ENCODE data around the gene LEFTY2. TPM values are rescaled to one million over a fixed set of nuclear protein-coding genes. Genes with fewer than 3 reads are reported as not detected.

The LEFTY2 gene
- total RNA-seq, 6 experiments from 2014 or later = 0.31 TPM; not detected in 5

GRCh38 chr1:225914947-225915346, 26.1 kb downstream of the LEFTY2 start:
- Histone ChIP-seq H3K27ac (no peak overlapping the region), H3K4me3 (no peak overlapping the region), H3K9me3 (no peaks in the 10 kb centered on the region), H3K36me3 (no peaks in the 10 kb centered on the region), H3K27me3 (no peaks in the 10 kb centered on the region), H3K4me1 (peaks cover 0 to 8% (median 2%) of the 10 kb centered on the region in 4 donors)
- intact Hi-C loops (cut with DNase I) = loop anchor here in 1 of 2 donors (10.0 kb wide), 1 partner anchor 50 kb away; no protein-coding TSS in a partner anchor
- no peak for ATAC-seq
- DNase-seq = no peak
- TF ChIP-seq CTCF (IDR thresholded peaks at IDR 0.05) (no peak), POLR2A (IDR thresholded peaks at IDR 0.05) (no peak)
- WGBS (ENCODE audit: insufficient coverage, low coverage, low lambda C conversion rate, missing lambda C conversion rate) = 85% methylated on average over 2 of the region's 6 CpGs

- H3K27me3 ChIP-seq = no peaks in the 10 kb centered on the region
- no peak for DNase-seq
- intact Hi-C loops (cut with DNase I) = loop anchor here in 1 of 2 donors (10.0 kb wide), 1 partner anchor 50 kb away; no protein-coding TSS in a partner anchor
- 89% methylated on average over 3 of the region's 6 CpGs for WGBS (ENCODE audit: insufficient coverage, low coverage, low lambda C conversion rate, missing lambda C conversion rate)
- H3K4me3 ChIP-seq = no peak overlapping the region
- no peak overlapping the region for H3K27ac ChIP-seq
- no peak for TF ChIP-seq POLR2A (IDR thresholded peaks at IDR 0.05)
- no peak for TF ChIP-seq CTCF (IDR thresholded peaks at IDR 0.05)
- peaks cover 0 to 8% (median 2%) of the 10 kb centered on the region in 4 donors for H3K4me1 ChIP-seq
- no peaks in the 10 kb centered on the region for H3K9me3 ChIP-seq
- no peaks in the 10 kb centered on the region for H3K36me3 ChIP-seq
- ATAC-seq = no peak
Measured at GRCh38 chr1:225914391-225914790, 26.6 kb downstream of the LEFTY2 start.

GRCh38 chr1:225911191-225912130, 29.6 kb downstream of the LEFTY2 start:
- peak; percentile 88 to 96 (median 91) for ATAC-seq
- intact Hi-C loops (cut with DNase I) = loop anchor here in 1 of 2 donors (10.0 kb wide), 1 partner anchor 47 kb away; no protein-coding TSS in a partner anchor
- 54% methylated on average over 20 of the region's 53 CpGs for WGBS (ENCODE audit: insufficient coverage, low coverage, low lambda C conversion rate, missing lambda C conversion rate)

GRCh38 chr1:225909477-225909876, 31.5 kb downstream of the LEFTY2 start:
- no peak for ATAC-seq
- no peaks in the 10 kb centered on the region for H3K27me3 ChIP-seq
- intact Hi-C loops (cut with DNase I) = no loop called here

More at GRCh38 chr1:225911191-225912130, 29.6 kb downstream of the LEFTY2 start:
- H3K4me3 ChIP-seq = peak overlapping the region in 1 of 3 donors; percentile 20
- H3K4me1 ChIP-seq = peaks cover 0 to 8% (median 2%) of the 10 kb centered on the region in 4 donors
- no peaks in the 10 kb centered on the region for H3K36me3 ChIP-seq
- no peak for TF ChIP-seq POLR2A (IDR thresholded peaks at IDR 0.05)
- TF ChIP-seq CTCF (IDR thresholded peaks at IDR 0.05) = peak; percentile 87 to 99 (median 96)
- H3K27ac ChIP-seq = no peak overlapping the region
- H3K27me3 ChIP-seq = no peaks in the 10 kb centered on the region
- H3K9me3 ChIP-seq = no peaks in the 10 kb centered on the region
- DNase-seq = peak; percentile 69 to 78 (median 72)

More at GRCh38 chr1:225909477-225909876, 31.5 kb downstream of the LEFTY2 start:
- TF ChIP-seq CTCF (IDR thresholded peaks at IDR 0.05) (no peak), POLR2A (IDR thresholded peaks at IDR 0.05) (no peak)
- H3K36me3 ChIP-seq = no peaks in the 10 kb centered on the region
- H3K27ac ChIP-seq = no peak overlapping the region
- no peak overlapping the region for H3K4me3 ChIP-seq
- 100% methylated on average over 1 of the region's 1 CpG for WGBS (ENCODE audit: insufficient coverage, low coverage, low lambda C conversion rate, missing lambda C conversion rate)
- H3K9me3 ChIP-seq = no peaks in the 10 kb centered on the region
- H3K4me1 ChIP-seq = peaks cover 0 to 8% (median 2%) of the 10 kb centered on the region in 4 donors
- peak in 1 of 3 donors; percentile 26 for DNase-seq
